Osteocyte (in vitro differentiated cells): ENCODE results near the gene EOGT. TPM values are rescaled to one million over a fixed set of nuclear protein-coding genes. Genes with fewer than 3 reads are reported as not detected.

ENCODE experiments used
- DNase-seq: peaks from one replicate; pipeline ENCODE4 v3.0.0; 2021; ENCODE audit warnings: mixed read lengths; ENCODE audit not compliant: unreplicated experiment; ENCODE audit errors: extremely low spot score
- H3K27ac Mint-ChIP-seq: one replicate; pipeline ENCODE4 v1.8.0; 2021; ENCODE audit warnings: mild to moderate bottlenecking, mixed read lengths; ENCODE audit not compliant: unreplicated experiment
- H3K27me3 Mint-ChIP-seq: one replicate; pipeline ENCODE4 v1.8.0; 2021; ENCODE audit warnings: mixed read lengths; ENCODE audit not compliant: unreplicated experiment
- H3K36me3 Mint-ChIP-seq: one replicate; pipeline ENCODE4 v1.8.0; 2021; ENCODE audit warnings: mixed read lengths; ENCODE audit not compliant: unreplicated experiment
- H3K4me1 Mint-ChIP-seq: one replicate; pipeline ENCODE4 v1.8.0; 2021; ENCODE audit warnings: mixed read lengths; ENCODE audit not compliant: unreplicated experiment
- H3K4me3 Mint-ChIP-seq: one replicate; pipeline ENCODE4 v1.8.0; 2021; ENCODE audit warnings: mild to moderate bottlenecking, moderate library complexity, mixed read lengths; ENCODE audit not compliant: unreplicated experiment
- H3K9me3 Mint-ChIP-seq: one replicate; pipeline ENCODE4 v1.8.0; 2021; ENCODE audit warnings: mixed read lengths; ENCODE audit not compliant: unreplicated experiment
- CTCF ChIP-seq: fragments of 200-600 bp; sonication (generic); IDR thresholded peaks from 2 replicates; pipeline ENCODE4 v1.5.0; 2021; ENCODE audit warnings: antibody characterized with exemption, mild to moderate bottlenecking, moderate library complexity
- total RNA-seq: library from RNA; stranded (reverse); gene quantifications from 2 replicates; pipeline ENCODE4 v1.2.1, GENCODE V29; 2021

EOGT gene
- total RNA-seq, 1 donor from 2014 or later = 27.6 TPM

GRCh38 chr3:69004138-69004537, 9.3 kb downstream of the EOGT start:
- H3K4me1 Mint-ChIP-seq = peaks cover 17% of the 10 kb centered on the region
- no peak overlapping the region for H3K27ac Mint-ChIP-seq
- H3K36me3 Mint-ChIP-seq = peaks cover 41% of the 10 kb centered on the region
- H3K4me3 Mint-ChIP-seq = no peak overlapping the region
- no peak for DNase-seq
- H3K27me3 Mint-ChIP-seq = no peaks in the 10 kb centered on the region
- no peak for TF ChIP-seq CTCF
- H3K9me3 Mint-ChIP-seq = no peaks in the 10 kb centered on the region

- peaks cover 36% of the 10 kb centered on the region for H3K36me3 Mint-ChIP-seq
- H3K27ac Mint-ChIP-seq = peak overlapping the region; percentile 12
- TF ChIP-seq CTCF = no peak
- no peak for DNase-seq
- H3K4me3 Mint-ChIP-seq = no peak overlapping the region
- no peaks in the 10 kb centered on the region for H3K9me3 Mint-ChIP-seq
- no peaks in the 10 kb centered on the region for H3K27me3 Mint-ChIP-seq
- H3K4me1 Mint-ChIP-seq = peaks cover 26% of the 10 kb centered on the region
These were observed 13.9 kb downstream of the EOGT start for GRCh38 chr3:68999605-69000004.

GRCh38 chr3:68999158-68999557, 14.3 kb downstream of the EOGT start:
- Mint-ChIP-seq H3K27me3 (no peaks in the 10 kb centered on the region), H3K4me3 (no peak overlapping the region), H3K36me3 (peaks cover 38% of the 10 kb centered on the region), H3K9me3 (no peaks in the 10 kb centered on the region), H3K4me1 (peaks cover 26% of the 10 kb centered on the region), H3K27ac (peak overlapping the region; percentile 41)
- TF ChIP-seq CTCF = no peak
- DNase-seq = no peak

- H3K9me3 Mint-ChIP-seq = no peaks in the 10 kb centered on the region
- H3K4me1 Mint-ChIP-seq = peaks cover 26% of the 10 kb centered on the region
- no peaks in the 10 kb centered on the region for H3K27me3 Mint-ChIP-seq
- peaks cover 43% of the 10 kb centered on the region for H3K36me3 Mint-ChIP-seq
- no peak for DNase-seq
- H3K4me3 Mint-ChIP-seq = no peak overlapping the region
- TF ChIP-seq CTCF = no peak
- no peak overlapping the region for H3K27ac Mint-ChIP-seq
These were observed 15.6 kb downstream of the EOGT start for GRCh38 chr3:68997887-68998286.

- no peak for DNase-seq
- no peaks in the 10 kb centered on the region for H3K9me3 Mint-ChIP-seq
- H3K27ac Mint-ChIP-seq = peak overlapping the region; percentile 9
- no peak for TF ChIP-seq CTCF
- no peaks in the 10 kb centered on the region for H3K27me3 Mint-ChIP-seq
- no peak overlapping the region for H3K4me3 Mint-ChIP-seq
- H3K36me3 Mint-ChIP-seq = peaks cover 50% of the 10 kb centered on the region
- H3K4me1 Mint-ChIP-seq = peaks cover 26% of the 10 kb centered on the region
These were observed 17.0 kb downstream of the EOGT start for GRCh38 chr3:68996356-68996995.
